ENCODE results near the gene SPEM3. TPM values are rescaled to one million over a fixed set of nuclear protein-coding genes. Genes with fewer than 3 reads are reported as not detected.

The SPEM3 gene
- total and polyA plus RNA-seq, 2 experiments from 2014 or later, result not detected

DNA sequence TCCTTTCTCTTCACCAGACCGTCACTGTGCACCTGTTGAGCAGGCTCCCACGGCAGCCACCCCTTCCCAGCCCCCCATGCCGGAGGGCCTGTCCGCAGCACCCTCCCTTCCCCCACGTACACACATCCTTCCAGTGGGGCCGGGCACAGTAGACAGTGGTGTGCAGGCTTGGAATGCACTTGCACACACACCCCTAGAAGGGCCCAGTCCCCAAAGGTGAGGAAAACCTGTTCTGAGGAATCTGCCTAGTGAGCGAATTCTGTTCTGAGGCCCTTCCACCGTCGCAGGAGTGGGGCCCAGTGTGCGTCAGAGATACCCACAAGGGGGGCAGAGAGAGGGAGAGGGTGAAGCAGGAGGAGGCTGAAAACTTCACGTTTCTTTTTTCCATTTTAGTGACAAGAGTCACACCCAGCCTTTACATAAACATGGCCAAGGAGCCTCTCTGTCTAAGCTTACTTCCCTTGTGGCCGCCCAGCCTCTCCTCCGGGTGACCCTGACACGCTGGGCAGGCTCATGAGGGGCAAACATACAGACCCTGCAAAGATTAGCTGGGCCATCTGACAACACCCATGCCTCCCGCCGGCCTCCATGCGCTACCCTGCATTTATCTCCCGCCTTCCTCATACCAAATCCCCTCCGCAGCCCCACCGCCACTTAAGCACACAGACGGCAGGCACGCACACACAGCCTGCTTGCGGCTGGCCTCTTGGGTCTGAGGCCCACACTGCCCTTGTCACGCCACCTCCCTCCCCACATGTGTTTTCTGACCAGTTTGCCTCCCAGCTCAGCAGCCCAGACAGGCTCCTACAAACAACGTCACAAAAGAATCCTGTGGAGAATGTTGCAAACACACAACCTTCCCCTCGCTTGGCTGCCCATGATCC lies 49.0 kb downstream of the SPEM3 start:
- peak; percentile 91 for DNase-seq (ENCODE audit: low spot score)
- Histone ChIP-seq H3K4me3 (peak overlapping the region; percentile 97), H3K9me2 (replicated peaks; ENCODE audit: insufficient read depth) (no peaks in the 10 kb centered on the region), H3K36me3 (replicated peaks; ENCODE audit: insufficient read depth, low read depth) (no peaks in the 10 kb centered on the region), H2AFZ (no peak overlapping the region), H3K79me2 (peaks cover 86% of the 10 kb centered on the region), H3K9me3 (ENCODE audit: low read depth) (no peaks in the 10 kb centered on the region), H3K27ac (peak overlapping the region; percentile 100), H3K4me1 (ENCODE audit: insufficient read depth) (peaks cover 51% of the 10 kb centered on the region), H3K27me3 (no peaks in the 10 kb centered on the region), H3K4me2 (peak overlapping the region; percentile 94), H4K20me1 (ENCODE audit: insufficient read depth, poor library complexity, severe bottlenecking) (peaks cover 34% of the 10 kb centered on the region)
- WGBS (ENCODE audit: low lambda C conversion rate, missing lambda C conversion rate), result 17% methylated on average over 25 of the region's 26 CpGs
- no peak for TF ChIP-seq EZH2phosphoT487 (IDR thresholded peaks at IDR 0.05; ENCODE audit: low read depth, severe bottlenecking, unreplicated experiment)
- TF ChIP-seq EZH2 (IDR thresholded peaks at IDR 0.05; ENCODE audit: borderline replicate concordance), result no peak
- TF ChIP-seq, protein P1, sequence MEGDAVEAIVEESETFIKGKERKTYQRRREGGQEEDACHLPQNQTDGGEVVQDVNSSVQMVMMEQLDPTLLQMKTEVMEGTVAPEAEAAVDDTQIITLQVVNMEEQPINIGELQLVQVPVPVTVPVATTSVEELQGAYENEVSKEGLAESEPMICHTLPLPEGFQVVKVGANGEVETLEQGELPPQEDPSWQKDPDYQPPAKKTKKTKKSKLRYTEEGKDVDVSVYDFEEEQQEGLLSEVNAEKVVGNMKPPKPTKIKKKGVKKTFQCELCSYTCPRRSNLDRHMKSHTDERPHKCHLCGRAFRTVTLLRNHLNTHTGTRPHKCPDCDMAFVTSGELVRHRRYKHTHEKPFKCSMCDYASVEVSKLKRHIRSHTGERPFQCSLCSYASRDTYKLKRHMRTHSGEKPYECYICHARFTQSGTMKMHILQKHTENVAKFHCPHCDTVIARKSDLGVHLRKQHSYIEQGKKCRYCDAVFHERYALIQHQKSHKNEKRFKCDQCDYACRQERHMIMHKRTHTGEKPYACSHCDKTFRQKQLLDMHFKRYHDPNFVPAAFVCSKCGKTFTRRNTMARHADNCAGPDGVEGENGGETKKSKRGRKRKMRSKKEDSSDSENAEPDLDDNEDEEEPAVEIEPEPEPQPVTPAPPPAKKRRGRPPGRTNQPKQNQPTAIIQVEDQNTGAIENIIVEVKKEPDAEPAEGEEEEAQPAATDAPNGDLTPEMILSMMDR (IDR thresholded peaks at IDR 0.05; ENCODE audit: poor library complexity), result no peak

DNA sequence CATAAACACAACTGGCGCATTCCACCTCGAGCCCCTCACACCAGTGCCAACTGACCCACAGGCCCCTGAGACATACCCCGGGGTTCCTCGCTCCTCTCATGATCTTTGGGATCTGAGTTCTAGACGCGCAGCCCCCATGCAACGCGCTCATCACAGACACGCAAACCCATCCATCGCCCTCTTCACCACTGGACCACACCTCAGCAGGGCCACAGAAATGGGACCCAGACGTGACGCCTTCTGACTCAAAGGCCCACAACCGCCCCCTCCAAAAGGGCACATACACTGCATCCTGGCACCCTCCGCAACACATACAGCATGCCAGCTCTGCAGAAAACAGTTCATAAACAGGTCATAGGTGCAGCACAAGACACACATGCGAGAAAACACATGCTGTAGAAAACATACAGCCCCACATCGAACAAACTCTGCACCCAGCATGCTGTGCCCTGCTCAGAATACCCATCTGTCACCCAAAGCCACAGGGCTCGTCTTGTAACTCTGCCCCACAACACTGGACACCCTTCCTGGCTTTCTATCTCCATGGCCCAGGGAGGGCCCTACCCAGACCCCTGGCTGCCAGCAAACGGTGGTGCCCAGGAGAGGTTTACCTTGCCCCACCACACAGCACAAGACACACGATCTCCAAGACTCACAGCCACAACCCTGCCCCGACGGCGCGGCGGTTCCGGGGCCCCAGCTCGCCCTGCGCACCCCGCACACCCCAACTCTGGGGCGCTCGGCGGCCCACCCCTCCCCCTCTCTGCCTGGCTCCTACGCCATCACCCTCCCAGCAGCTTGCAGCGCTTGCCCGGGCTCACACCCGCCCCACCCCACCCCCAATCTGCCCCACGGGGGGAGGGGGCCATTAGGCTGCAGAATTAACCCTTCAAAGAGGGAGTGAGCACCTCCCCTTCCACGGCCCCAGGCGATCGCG lies 49.9 kb downstream of the SPEM3 start:
- Histone ChIP-seq H3K36me3 (replicated peaks; ENCODE audit: insufficient read depth, low read depth) (no peaks in the 10 kb centered on the region), H3K4me1 (ENCODE audit: insufficient read depth) (peaks cover 56% of the 10 kb centered on the region), H4K20me1 (ENCODE audit: insufficient read depth, poor library complexity, severe bottlenecking) (peaks cover 30% of the 10 kb centered on the region), H3K79me2 (peaks cover 78% of the 10 kb centered on the region), H3K27ac (peak overlapping the region; percentile 100), H3K4me3 (peak overlapping the region; percentile 97), H2AFZ (peak overlapping the region; percentile 41), H3K27me3 (no peaks in the 10 kb centered on the region), H3K9me2 (replicated peaks; ENCODE audit: insufficient read depth) (no peaks in the 10 kb centered on the region), H3K4me2 (peak overlapping the region; percentile 94), H3K9me3 (ENCODE audit: low read depth) (no peaks in the 10 kb centered on the region)
- TF ChIP-seq, protein P1 (IDR thresholded peaks at IDR 0.05; ENCODE audit: poor library complexity), result no peak
- TF ChIP-seq EZH2 (IDR thresholded peaks at IDR 0.05; ENCODE audit: borderline replicate concordance), result no peak
- no peak for TF ChIP-seq EZH2phosphoT487 (IDR thresholded peaks at IDR 0.05; ENCODE audit: low read depth, severe bottlenecking, unreplicated experiment)
- 42% methylated on average over 21 of the region's 40 CpGs for WGBS (ENCODE audit: low lambda C conversion rate, missing lambda C conversion rate)
- peak; percentile 85 for DNase-seq (ENCODE audit: low spot score)

DNA sequence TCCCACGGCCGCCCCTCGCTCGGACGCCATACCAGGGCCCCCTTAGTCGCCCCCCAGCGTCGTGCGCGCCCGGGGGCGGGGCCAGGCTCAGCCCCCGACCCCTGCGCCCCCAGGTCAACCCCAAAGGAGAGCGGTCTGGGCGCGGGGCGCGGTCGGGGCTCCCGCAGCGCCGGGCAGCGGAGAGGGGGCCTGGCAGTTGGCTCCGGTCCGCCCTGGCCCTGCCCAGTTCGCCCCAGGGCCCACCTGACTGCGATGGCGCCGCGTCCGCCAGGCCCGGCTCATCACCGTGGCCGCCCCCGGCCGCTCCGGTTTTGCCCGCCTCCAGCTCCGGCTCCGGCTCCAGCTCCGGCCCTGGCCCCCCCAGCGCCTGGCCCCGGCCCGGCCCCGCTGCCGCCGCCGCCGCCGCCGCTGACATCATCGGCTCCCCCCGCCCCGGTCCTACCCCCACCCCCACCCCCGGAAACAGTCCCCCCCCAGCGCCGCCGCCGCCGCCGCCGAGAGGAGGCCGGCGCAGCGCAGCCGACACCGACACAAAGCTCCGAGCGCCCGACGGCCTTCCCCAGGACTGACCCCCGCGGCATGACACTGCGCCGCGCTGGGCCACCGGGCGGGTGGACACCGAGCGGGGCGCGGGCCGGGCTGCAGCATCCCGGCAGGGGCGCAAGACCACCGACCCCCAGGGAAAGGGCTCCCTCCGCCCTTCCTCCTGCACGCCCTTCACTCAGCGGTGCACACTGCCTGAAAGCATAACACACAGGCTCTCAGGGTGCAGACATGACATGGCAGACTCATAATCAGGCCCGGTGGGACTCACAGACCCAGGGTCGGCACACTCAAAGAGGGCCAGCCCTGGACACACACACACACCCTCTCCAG lies 50.8 kb downstream of the SPEM3 start, which contains the start of gene ZBTB4:
TSS of gene ZBTB4 (minus strand) at position 419 of the 876 bp plus-strand sequence. CDS start 12,830 bp downstream, outside the sequence.
- Histone ChIP-seq H3K9me2 (replicated peaks; ENCODE audit: insufficient read depth) (no peaks in the 10 kb centered on the region), H3K27me3 (no peaks in the 10 kb centered on the region), H3K4me1 (ENCODE audit: insufficient read depth) (peaks cover 55% of the 10 kb centered on the region), H3K36me3 (replicated peaks; ENCODE audit: insufficient read depth, low read depth) (no peaks in the 10 kb centered on the region), H3K4me3 (peak within 1 kb of the TSS; percentile 97), H3K27ac (peak within 1 kb of the TSS; percentile 100), H3K9me3 (ENCODE audit: low read depth) (no peaks in the 10 kb centered on the region), H2AFZ (peak within 1 kb of the TSS; percentile 41), H3K4me2 (peak within 1 kb of the TSS; percentile 94), H3K79me2 (peaks cover 69% of the 10 kb centered on the region), H4K20me1 (ENCODE audit: insufficient read depth, poor library complexity, severe bottlenecking) (peaks cover 21% of the 10 kb centered on the region)
- 0% methylated on average over 28 of the region's 92 CpGs for WGBS (ENCODE audit: low lambda C conversion rate, missing lambda C conversion rate)
- TF ChIP-seq, protein P1 (IDR thresholded peaks at IDR 0.05; ENCODE audit: poor library complexity), result no peak
- TF ChIP-seq EZH2 (IDR thresholded peaks at IDR 0.05; ENCODE audit: borderline replicate concordance), result no peak
- no peak for TF ChIP-seq EZH2phosphoT487 (IDR thresholded peaks at IDR 0.05; ENCODE audit: low read depth, severe bottlenecking, unreplicated experiment)
- DNase-seq (ENCODE audit: low spot score), result peak; percentile 85
